DMS 273 (cell line): ENCODE results near the gene DBH.

Source experiments
- DNase-seq: peaks from one replicate; lab custom pipeline; 2025; ENCODE audit not compliant: unreplicated experiment; lab: John Stamatoyannopoulos, UW

Gene DBH

GRCh38 chr9:133635533-133636531, at the start of gene DBH:
DBH (plus strand) TSS chr9:133636363; CDS start chr9:133636372, 9 bp downstream.
- no peak for DNase-seq

- DNase-seq: no peak
These were observed 49.1 kb upstream of the DBH start for GRCh38 chr9:133587051-133587450.

- no peak for DNase-seq
These were observed 48.7 kb upstream of the DBH start for GRCh38 chr9:133587466-133587865.

GRCh38 chr9:133589454-133590227, 46.5 kb upstream of the DBH start:
- DNase-seq: no peak

- no peak for DNase-seq
These were observed 45.8 kb upstream of the DBH start for GRCh38 chr9:133590231-133590855.

- no peak for DNase-seq
These were observed 44.9 kb upstream of the DBH start for GRCh38 chr9:133591116-133591910.

- no peak for DNase-seq
These were observed 44.2 kb upstream of the DBH start for GRCh38 chr9:133591985-133592384.

- no peak for DNase-seq
These were observed 43.3 kb upstream of the DBH start for GRCh38 chr9:133592731-133593409.

GRCh38 chr9:133593587-133594253, 42.4 kb upstream of the DBH start:
- no peak for DNase-seq

GRCh38 chr9:133594310-133594709, 41.9 kb upstream of the DBH start:
- DNase-seq: no peak

- no peak for DNase-seq
These were observed 40.3 kb upstream of the DBH start for GRCh38 chr9:133595910-133596309.

- peak; percentile 45 for DNase-seq
These were observed 38.7 kb upstream of the DBH start for GRCh38 chr9:133597316-133597957.

- DNase-seq: no peak
These were observed 37.2 kb upstream of the DBH start for GRCh38 chr9:133598978-133599377.

- no peak for DNase-seq
These were observed 36.5 kb upstream of the DBH start for GRCh38 chr9:133599470-133600173.

- DNase-seq: no peak
These were observed 35.4 kb upstream of the DBH start for GRCh38 chr9:133600739-133601138.

GRCh38 chr9:133601746-133602145, 34.4 kb upstream of the DBH start:
- DNase-seq: no peak

GRCh38 chr9:133602277-133602676, 33.9 kb upstream of the DBH start:
- no peak for DNase-seq

- DNase-seq: no peak
These were observed 32.8 kb upstream of the DBH start for GRCh38 chr9:133603135-133603927.
